Dedifferentiated amniotic fluid mesenchymal stem cell (primary cell): Measurements from ENCODE around the gene OSBP2.

Experiments
- DNase-seq: peaks from one replicate; pipeline ENCODE4 v3.0.0-alpha.2; 2016; ENCODE audit errors: extremely low spot score

OSBP2 gene

DNA sequence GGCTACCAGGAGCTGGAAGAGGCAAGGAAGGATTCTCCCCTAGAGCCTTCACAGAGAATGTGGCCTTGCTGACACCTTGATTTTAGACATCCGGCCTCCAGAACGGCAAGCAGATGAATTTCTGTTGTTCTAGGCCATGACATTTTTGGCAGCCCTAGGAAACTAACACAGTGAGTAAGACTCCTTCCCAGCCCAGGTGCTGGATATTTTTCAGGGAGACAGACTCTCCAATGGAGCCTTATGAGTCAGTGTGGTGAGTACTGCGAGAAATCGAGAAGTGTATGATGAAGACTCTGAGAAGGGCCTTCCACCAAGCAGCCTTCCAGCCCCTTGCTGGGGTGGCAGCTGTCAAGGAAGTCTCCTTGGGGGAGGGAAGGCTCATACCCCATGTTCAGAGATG, 114.4 kb downstream of the OSBP2 start:
- no peak for DNase-seq

GRCh38 chr22:30810105-30810504, 115.4 kb downstream of the OSBP2 start:
- DNase-seq = no peak

DNA sequence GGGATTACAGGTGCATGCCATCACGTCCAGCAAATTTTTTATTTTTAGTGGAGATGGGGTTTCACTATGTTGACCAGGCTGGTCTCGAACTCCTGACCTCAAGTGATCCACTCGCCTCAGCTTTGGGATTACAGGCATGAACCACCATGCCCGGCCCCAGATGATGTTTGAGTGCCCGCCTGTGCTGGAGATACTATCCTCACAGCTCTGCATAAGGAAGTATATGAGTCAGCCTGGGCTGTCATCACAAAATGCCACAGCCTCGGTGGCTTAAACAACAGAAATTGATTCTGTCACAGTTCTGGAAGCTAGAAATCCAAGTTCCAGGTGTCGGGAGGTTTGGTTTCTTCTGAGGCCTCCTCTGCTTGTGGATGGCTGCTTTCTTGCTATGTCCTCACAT, 119.3 kb downstream of the OSBP2 start:
- no peak for DNase-seq

- DNase-seq = no peak
Measured at GRCh38 chr22:30816413-30816812, 121.7 kb downstream of the OSBP2 start.

GRCh38 chr22:30821381-30821780, 126.7 kb downstream of the OSBP2 start:
- no peak for DNase-seq

GRCh38 chr22:30821863-30822215, 127.2 kb downstream of the OSBP2 start:
- DNase-seq = no peak

DNA sequence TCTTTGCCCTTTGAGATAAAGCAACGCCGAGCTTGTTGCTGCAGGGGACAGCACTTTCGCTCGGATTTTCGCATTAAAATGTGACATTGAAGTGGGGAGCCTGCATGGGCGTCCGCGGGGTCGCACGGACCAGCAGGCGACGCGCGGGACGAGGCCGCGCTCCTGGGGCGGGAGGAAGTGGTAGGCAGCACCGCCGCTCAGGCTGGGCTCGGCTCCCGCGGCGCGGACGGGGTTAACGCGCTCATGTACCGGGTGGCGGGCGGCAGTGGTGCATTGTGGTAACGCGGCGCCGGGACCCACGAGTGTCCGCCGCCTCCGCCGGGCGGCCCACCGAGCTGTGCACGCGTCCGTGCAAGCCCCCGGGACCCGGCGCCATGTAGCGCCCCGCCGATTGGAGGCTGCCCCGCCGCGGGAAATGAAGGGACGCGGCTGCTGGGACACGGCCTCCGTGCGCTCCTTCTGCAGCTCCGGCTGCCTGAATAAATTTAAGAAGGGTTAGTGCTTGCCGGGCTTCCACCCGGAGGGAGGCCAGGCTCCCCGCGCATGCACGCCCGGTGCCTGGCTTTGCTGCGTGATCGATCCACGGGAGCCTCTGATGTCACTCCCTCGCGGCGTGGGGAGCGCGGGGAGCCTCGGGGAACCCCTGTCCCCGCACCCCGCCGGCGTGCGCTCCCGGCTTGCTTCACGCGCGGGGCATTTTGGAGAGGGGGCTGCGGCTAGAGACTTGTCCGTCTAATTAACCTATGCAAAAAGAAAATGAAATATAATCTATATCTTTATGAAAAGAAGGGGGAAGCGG, 127.7 kb downstream of the OSBP2 start:
- DNase-seq = no peak

GRCh38 chr22:30823015-30823370, 128.3 kb downstream of the OSBP2 start:
- DNase-seq = no peak

DNA sequence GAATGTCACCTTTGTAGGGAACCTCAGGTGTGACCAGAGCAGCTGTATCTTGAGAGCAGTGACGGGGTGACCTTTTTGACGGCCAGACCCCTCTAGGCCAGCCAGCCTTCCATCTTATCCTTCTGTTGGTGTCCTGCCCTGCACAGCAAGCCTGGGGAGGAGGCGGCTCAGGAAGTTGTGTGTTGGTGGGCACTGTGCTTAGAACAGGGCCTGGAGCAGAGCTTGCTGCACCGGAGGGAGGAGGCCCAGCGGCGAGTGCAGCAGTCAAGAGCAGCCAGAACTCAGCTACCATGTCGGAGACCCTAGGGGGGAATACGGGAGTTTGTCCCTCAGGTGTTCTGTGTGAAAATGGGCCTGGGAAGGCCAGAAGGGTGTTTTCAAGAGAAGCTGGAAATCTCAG, 129.4 kb downstream of the OSBP2 start:
- DNase-seq = no peak

GRCh38 chr22:30824711-30825110, 130.0 kb downstream of the OSBP2 start:
- DNase-seq = no peak

- no peak for DNase-seq
Measured at GRCh38 chr22:30825711-30826505, 131.2 kb downstream of the OSBP2 start.

DNA sequence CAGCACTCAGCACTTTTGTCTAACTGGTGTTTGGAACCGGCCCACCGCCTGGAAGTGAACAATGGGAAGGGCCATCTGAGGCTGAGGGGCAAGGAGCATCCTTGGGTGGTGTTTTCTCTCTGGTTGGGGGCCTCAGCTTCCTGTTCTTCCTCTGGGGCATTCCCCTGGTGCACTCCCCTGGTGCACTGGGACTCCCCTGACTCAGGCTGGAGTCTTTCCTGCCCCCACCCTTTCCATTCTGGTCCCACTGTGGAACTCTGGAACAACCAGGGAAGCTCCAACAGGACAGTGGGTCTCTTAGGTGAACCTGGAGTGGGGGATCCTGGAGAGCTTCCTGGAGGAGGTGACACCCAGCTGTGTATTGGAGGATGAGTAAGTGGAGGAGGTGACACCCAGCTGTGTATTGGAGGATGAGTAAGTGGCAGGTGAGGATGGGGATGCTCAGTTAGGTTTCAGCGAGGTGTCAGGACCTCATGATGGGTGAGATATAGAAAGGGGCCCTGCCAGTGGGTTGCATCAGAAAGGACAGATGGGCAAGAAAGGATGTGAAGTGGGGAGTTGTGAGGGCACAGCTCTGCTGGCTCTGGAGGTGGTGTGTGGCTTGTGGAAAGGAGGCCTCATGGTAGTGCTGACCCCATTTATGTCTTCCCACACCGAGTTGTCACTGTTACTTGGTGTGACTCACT, 132.1 kb downstream of the OSBP2 start:
- no peak for DNase-seq

DNA sequence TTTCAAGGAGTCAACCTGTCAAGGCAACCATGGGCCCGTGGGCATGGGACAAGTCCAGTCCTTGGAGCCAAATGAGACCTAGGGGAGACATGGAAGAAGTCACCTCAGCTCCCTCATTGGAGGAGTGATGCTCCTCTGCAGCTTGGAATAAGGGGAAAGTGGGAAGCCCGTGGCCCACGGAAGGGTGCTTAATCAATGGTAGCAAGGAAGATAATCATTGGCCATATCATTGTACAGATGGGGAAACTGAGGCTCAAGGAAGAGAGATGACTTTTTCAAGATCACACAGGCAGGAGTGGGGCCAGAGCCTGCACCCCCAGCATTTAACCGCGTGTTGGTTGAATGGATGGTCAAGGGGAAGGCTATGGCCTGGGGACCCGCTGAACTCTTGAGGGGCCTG, 133.0 kb downstream of the OSBP2 start:
- DNase-seq = no peak

DNA sequence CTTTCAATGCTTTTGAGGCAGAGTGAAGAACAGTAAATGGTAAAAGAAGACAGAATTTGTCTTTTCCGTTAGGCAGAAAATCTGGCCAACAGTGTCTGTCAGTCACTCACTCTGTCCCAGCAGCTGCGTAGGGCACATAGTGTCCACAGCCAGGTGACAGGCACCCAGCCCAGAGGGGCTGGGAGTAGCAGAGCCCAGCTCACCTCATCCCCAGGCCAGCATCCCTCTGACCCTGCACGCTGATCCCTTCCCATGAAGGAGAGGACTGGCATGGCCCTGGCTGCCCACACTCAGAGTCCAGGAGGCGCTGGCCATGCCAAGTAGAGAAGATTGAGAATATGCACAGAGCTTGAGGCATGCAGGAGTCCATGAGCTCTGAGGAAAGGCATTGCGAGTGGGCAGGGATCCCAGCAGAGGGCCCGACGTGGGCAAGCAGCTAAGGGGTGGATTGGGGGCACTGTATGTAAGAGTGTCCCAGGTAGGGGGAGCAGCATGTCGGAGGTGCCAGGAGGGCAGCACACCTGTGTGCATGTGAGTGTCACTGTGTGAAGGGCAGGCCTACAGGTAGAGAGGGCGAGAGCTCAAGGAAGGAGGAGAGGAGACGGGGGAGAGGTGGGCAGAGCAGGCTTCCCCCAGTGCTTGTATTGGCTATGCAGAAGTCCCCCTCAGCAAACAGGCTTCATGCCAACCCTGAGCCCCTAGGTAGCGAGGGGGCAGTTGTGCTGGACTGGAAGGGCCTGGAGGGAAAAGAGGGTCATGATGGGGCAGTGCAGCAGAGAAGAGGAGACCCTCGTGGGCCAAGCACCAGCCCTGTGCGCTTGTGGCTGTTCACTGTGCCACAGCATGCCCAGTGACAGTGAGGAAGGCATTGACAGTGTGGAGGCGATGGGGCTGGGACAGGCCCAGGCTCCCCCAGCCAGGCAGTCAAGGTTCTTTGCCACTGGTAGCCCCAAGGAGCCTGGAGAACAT, 133.8 kb downstream of the OSBP2 start:
- no peak for DNase-seq

DNA sequence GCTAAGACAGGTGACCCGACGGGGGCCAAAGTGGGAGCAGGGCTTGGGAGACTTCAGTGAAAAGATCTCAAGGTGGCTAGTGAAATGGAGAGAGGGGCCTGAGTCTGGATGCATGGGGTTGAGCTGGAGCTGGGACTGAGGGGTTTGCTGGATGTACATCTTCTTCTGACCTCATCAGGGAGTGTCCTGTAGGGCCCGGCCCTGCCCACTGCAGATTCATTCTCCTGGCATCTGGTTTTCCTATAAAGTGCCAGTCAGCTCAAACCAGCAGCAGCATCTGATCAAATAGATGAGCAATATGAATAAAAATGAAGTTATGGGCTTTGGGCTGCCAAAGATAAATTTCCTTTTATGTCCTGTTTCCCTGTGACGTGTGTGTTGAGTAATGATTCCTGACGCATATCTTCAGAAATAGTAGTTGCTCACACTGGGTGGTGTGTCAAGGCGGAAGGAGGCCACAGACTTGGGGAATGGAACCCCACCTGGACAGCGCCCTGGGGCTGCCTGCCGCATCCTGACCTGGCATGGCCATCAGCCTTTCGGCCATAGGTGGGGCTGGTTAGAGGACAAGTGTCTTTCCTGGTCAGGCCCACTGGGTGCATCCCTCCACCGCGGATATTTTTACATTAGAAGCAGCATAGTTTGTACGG, 135.4 kb downstream of the OSBP2 start:
- peak; percentile 83 for DNase-seq

DNA sequence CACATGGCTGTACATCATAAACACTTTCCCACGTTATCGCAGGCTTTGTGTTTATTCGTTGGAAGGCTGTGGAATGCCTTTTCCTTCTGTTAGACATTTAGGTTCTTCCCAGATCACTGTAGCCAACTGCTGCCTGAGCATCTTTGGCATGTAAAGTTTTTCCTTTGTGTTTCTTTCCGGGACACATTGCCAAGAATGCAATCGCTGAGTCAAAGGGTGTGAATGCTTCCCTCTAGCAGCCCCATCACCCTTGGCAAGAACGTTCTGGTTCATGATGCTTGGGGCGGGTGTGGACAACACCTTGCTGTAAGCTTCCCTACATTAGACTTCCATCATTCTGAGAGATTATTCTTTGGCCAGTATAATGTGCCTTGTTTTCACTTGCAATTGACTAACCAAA, 136.2 kb downstream of the OSBP2 start:
- DNase-seq = peak; percentile 59

GRCh38 chr22:30832407-30832987, 137.8 kb downstream of the OSBP2 start:
- DNase-seq = no peak

DNA sequence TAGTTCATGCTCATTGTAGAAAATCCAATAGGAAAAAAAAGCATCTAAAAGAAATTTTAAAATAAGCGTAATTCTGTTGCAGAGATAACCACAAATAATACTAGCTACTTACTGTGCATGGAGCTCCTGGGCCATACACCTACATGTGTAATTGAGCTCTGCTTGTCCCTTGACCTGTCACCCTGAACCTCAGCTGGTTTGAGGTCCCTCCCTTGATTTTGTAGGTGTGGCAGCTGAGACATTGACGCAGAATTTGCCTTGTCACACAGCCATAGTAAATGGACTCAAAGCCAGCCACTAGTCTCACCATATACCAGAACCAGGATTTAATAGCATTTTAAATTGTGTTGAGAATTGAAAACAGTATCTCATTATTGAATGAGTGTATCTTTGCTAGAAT, 138.6 kb downstream of the OSBP2 start:
- DNase-seq = no peak

GRCh38 chr22:30837531-30837930, 142.9 kb downstream of the OSBP2 start:
- no peak for DNase-seq

- no peak for DNase-seq
Measured at GRCh38 chr22:30838111-30838510, 143.4 kb downstream of the OSBP2 start.

DNA sequence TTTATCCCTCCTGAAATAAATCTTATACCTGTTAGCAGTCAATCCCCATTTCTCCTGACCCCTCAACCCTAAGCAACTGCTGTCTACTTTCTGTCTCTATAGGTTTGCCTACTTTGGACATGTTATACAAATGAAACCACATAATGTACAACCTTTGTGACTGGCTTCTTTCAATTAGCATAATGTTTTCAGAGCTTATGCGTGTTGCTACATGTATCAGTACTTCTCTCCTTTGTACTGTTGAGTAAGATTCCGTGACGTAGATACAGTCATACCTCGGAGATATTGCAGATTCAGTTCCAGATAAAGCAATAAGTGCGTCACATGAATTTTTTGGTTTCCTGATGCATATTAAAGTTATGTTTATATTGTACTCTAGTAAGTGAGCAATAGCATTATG, 146.6 kb downstream of the OSBP2 start:
- DNase-seq = no peak
